GM12873 (cell line): ENCODE results near the gene ECE1.

Source experiments
- TF ChIP-seq, protein P1 (sequence below): IDR thresholded peaks from 2 replicates; pipeline ENCODE4 v1.5.1; 2012; ENCODE audit warnings: low read depth, mild to moderate bottlenecking, moderate library complexity, low read length, control low read depth; ENCODE audit not compliant: insufficient read depth; ENCODE audit errors: missing control alignments

Gene ECE1

DNA sequence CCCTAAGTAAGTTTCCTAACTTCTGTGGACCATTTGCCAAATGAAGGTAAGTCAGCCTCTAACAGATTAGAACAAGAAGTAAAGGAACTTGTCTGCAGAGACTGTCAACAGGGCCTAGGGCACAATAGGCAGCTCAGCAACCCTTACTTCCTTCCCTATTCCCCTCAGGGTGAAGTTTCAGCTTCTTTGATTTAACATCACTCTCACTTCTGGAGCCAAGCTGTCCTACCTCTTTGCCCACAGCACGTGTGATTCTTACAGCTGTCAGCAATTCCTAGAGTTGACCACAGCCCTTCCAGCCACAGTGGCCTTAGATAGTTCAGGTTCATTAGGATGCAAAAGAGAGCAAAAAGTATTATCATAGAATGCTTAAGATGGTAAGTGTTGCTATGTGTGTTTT lies 106.0 kb downstream of the ECE1 start:
- TF ChIP-seq, protein P1, sequence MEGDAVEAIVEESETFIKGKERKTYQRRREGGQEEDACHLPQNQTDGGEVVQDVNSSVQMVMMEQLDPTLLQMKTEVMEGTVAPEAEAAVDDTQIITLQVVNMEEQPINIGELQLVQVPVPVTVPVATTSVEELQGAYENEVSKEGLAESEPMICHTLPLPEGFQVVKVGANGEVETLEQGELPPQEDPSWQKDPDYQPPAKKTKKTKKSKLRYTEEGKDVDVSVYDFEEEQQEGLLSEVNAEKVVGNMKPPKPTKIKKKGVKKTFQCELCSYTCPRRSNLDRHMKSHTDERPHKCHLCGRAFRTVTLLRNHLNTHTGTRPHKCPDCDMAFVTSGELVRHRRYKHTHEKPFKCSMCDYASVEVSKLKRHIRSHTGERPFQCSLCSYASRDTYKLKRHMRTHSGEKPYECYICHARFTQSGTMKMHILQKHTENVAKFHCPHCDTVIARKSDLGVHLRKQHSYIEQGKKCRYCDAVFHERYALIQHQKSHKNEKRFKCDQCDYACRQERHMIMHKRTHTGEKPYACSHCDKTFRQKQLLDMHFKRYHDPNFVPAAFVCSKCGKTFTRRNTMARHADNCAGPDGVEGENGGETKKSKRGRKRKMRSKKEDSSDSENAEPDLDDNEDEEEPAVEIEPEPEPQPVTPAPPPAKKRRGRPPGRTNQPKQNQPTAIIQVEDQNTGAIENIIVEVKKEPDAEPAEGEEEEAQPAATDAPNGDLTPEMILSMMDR = no peak

DNA sequence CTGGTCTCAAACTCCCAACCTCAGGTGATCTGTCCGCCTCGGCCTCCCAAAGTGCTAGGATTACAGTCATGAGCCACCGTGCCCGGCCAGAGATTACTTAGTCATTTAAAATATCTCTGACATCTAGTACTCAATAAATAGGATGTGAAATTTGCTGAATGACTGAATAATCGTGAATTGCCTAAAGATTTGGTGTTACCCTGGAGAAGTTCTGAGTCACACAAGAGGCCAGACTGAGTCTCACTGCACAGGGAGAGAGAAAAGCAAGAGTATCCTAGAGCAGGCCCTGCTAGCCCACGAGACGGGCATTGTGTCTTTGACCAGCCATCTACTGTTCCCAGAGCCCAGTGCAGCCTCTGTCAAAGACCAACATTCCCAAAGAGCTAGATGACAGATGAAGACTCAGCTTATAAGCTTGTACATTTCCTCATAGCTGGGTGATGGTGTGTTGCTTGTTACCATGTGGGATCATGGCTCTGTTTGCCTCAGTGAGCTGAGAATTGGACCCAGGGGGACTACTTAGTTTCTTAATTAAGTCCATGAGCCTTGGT lies 108.0 kb downstream of the ECE1 start:
- TF ChIP-seq, protein P1 = no peak

DNA sequence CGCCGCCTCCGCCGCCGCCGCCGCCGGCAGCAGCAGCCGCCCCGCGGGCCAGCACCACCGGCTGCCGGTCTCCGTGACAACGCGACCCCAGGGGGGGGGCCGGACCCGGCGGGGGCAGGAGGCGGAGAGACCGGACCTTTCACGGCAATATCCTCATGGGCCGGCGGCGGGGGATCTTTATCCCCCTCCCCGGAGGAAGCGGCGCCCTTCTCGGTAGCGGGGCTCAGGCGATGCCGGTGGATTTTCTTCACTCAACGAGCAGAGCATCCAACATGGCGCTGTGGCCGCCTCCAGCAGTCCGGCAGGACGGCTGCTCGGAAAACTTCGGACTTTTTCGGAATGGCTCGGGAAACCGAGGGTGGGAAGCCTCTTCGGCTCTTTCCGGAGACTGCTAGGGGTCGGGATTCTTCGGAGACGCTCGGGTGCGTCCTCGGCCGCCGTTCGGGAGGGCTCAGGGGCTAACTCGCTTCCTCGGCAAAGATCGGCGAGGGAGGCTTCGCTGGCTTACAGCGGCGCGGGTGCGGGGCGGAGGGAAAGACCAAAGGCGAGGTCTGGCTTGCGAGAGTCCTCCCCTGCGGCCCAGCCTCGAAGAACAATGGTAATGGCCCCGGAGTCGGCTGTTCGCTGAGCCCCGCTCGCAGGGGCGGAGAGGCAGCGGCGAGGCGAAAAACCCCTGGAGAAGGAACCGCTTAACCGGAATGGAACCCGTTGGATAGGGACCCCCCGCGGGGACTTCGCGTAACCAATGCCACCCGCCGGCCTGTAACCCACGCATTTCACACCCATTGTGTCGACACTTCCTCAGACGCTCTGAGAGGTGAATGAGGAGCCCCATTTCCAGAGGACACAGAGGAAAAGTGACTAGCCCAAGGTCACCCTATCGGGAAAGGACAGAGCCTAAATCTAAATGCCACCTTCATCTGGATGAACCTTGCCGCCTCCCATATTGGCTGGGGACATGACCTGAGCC lies 113.4 kb downstream of the ECE1 start, which contains the start of gene EIF4G3:
TSS of gene EIF4G3 (minus strand) at position 312 of the 970 bp plus-strand sequence. CDS start 174,155 bp downstream, outside the sequence.
- TF ChIP-seq, protein P1 = no peak

DNA sequence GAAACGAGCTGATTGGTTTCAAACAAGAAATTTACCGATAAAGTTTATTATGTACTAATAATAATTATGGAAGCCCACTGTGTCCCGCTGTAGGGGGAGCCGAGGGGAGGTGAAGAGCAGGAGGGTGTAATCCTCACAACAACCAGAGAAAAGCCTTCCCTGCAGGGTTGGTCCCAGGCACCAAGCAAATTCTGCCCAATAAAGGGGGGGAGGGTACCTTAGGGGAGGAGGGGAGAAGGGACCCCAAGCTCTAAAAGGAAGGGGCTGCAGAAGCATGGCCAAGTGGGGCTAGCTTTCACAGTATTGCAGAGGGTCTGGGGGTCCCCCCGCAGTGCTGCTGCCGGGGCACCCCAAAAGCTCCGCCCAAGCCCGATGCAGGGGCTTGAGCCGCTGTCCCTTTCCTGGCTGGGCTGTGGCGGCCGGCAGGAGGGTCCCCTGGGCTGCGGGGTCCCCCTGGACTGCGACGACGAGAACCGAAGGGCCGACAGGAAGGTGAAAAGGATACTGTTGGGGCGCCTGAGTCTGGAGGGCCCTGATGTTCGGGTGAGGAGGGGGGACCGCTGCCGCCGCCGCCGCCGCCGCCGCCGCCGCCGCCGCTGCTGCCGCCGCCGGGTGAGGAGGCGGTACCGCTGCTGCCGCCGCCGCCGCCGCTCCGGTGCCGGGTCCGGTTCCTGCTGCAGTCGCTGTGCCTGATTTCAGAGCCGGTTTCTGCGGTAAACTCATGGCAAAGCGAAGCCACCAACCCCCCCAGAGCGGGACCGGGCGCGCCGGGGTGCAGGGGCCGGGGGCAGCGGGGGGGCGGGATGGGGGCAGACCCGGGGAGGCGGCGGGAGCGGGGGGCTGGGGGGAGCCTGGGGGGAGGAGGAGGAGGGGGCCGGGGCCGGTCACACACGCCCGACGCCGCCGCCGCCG lies 114.3 kb downstream of the ECE1 start:
- TF ChIP-seq, protein P1 = no peak

DNA sequence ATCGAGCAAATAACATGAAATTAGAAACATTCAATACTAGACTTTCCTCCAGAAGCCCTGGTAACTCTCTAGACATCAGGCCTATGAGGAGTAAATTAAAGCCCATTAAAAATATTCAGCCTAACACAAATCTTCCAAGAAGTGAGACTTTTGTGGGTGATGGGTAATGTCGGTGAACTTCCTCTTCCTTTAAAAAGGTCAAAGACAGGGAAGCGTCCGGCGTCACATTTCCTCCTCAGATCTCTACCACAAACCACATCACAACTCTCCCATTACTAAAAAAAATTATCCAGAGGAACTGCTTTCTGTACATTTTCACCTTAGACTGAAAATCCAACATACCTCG lies 115.0 kb downstream of the ECE1 start:
- TF ChIP-seq, protein P1 = no peak

DNA sequence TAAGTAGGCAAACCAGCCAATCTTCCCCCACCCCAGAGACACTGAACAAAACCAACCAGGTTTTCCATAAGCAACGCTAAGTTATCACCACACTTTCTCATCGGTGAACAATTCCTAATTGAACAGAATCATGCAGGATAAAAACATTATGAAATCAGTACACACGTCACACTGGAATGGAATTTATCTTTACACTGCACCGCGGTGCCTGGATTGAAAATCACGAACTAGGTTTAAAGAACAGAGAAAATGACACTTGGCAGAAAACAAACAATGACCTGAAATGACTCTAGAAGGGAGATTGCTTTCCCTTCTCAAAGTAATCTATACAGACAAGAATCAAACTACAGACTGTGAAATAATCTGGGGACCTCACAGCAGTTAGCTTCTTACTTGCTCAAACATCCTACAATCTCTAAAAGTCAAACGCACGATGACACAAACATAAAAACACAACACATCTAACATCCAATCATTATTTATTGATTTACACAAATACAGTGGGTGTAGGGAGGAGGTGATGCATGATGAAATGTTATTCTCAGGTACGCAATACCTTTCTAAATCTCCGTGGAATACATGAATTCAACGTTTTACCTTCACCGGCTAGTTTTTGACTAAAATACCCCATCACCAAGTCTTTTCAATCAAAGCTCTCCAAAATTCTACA lies 115.5 kb downstream of the ECE1 start:
- TF ChIP-seq, protein P1 = no peak
